GM21381 (cell line): ENCODE measurements around the gene ABTB2.

ENCODE experiments used
- ATAC-seq: cut with Tn5 transposase; IDR thresholded peaks from one replicate; pipeline ENCODE4 v1.9.1; 2021; ENCODE audit warnings: mild to moderate bottlenecking, moderate library complexity; ENCODE audit not compliant: unreplicated experiment

Gene ABTB2

DNA sequence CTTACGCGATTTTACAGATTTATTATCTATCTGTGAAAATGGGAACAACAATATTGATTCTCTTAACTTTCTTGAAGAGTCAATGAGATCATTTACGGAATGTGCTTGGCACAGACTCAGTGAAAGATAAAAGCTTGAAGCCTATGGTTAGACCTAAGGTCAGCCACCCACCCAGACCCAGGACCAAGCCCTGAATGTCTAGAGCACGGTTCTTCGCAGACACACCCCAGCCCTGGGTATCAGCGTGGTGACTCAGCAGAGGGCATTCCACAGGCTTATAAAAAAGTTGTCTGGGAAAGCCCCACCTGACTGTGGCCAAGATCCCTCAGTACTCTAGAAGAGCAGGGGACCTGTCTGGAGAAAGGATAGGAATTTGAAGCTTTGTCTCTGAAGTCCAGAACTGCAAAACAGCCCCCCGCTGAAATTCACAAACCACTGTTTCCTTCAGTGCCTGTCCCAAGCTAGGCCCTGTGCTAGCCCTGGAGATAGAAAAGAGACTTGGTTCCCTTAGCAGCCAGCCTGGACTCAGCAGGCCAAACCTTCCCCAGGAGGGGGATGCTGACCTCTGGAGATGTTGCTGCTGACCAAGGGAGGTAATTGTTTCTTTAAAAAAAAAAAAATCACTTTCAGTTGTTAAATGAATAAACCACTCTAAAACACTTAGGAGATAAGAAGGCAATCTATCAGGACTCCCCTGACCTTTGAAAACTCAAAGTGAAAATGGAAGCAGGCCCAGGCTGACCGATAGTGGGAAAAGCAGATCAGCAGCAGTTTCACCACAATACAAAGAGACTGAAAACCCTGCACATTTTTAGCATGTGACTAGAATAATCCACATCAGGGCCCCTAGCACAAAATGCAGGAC is 114.0 kb downstream of the ABTB2 start:
- ATAC-seq, result peak; percentile 77

DNA sequence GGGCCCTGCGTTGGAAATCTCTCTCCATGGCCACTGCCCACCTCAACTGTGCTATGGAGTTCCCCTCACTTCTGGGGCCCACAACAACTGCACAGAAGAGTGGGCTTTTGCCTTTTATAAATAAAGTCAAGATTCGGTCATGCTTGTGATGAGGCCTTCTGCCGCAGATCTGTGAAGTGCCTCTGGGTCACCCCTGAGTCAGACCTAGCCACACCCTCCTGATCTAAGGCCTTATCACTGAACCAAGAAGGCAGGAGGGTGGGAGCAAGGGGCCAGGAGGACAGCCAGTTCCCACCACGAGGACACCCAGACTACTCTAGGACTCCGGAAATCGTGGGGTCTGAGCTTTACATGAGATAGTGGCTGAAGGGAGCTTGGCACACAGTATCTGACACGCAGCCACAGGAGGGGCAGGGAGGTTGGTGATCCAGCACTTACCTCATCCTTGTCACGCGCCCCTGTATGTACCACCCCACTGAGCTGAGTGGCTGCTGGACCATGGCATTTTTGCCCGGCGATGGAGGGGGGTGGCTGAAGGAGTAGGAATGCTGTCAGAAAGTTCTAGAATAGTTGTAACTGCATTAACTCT is 115.7 kb downstream of the ABTB2 start:
- ATAC-seq, result no peak

DNA sequence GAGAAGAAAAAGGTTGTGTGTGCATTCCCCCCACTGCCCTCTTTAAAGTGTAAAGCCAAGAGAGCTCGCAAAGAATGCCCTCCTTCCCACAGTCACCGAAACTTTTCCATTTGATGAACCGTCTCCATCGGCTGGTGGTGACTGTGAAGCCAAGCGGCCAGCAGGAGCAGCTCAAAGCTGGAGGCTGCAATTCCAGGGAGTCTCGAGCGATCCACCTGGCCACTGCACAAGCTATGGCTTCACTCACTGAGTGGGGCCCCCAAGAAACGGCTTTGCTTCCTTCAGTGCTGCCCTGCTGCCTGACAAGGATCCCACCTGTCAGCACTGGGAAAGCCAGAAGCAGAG is 117.7 kb downstream of the ABTB2 start:
- no peak for ATAC-seq

DNA sequence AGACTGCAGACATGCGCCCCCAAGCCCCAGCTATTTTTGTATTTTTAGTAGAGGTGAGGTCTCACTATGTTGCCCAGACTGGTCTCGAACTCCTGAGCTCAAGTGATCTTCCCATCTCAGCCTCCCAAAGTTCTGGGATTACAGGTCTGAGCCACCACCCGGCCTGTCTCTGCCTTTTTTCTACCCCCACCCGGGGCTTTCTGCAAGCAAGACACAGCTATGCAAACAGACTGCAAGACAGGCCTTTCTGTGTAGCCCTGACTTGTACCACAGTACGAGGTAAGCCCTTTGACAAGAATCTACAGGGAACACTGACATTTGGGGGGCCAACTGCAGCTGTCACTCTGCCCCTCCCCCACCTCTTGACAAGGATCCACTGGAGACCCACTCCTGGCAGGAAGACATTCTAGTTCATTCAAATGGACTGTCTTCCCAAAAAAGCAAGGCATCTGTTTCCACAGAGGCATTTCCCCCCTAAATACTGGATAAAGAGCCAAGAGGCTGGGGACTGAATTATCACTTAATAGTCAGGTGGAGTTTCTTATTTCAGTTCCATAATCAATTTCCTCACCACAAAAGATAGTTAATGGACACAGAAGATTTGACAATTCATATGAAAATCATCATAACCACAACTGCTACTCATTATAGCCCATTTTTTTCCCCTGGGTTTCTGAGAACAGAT is 118.2 kb downstream of the ABTB2 start:
- ATAC-seq, result no peak

DNA sequence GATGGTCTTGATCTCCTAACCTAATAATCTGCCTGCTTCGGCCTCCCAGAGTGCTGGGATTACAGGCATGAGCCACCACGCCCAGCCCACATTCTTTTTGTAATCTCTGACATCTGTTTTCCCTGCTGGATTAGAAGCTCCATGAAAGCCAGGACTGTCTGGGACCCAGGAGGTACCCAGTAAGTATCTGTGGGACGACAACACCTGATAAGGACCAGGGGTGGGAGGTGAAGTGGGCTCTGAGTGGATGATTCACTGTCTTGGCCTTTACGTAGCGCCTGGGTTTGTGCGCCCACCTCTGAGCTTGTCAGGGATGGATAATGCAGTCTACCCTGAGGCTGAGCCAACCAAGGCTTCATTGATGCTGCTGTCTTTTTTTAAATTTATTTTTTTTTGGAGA is 118.8 kb downstream of the ABTB2 start:
- no peak for ATAC-seq

DNA sequence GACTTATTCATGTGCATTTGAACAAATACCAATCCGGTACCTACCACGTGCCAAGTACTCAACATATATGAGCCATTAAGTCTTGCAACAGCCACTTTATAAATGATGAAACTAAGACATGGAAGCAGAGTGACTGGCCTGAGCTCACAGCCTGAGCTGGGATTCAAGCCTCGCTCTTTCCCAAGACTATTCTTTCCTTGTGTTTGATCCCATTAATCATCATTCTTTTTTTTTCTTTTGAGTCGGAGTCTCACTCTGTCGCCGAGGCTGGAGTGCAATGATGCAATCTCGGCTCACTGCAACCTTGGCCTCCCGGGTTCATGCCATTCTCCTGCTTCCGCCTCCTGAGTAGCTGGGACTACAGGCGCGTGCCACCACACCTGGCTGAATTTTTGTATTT is 119.3 kb downstream of the ABTB2 start:
- no peak for ATAC-seq

DNA sequence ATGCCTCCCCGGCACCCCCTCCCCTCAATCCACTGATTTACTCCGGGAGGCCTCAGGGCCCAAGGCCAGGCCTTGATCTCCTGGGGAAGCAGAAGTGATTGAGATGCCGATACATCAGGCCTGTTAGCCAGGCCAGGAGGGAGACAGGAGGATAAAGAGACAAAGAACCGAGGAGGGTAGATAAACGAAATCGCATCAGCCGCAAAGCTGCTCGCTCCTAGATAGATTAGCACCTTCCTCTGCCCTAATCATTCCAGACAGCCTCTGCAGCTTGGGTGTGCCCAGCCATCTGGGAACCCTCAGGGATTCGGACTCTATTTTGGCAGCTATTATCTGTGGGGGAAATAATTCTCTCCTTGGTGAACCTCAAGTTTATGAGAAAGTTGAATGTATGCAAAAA is 121.2 kb downstream of the ABTB2 start:
- no peak for ATAC-seq

DNA sequence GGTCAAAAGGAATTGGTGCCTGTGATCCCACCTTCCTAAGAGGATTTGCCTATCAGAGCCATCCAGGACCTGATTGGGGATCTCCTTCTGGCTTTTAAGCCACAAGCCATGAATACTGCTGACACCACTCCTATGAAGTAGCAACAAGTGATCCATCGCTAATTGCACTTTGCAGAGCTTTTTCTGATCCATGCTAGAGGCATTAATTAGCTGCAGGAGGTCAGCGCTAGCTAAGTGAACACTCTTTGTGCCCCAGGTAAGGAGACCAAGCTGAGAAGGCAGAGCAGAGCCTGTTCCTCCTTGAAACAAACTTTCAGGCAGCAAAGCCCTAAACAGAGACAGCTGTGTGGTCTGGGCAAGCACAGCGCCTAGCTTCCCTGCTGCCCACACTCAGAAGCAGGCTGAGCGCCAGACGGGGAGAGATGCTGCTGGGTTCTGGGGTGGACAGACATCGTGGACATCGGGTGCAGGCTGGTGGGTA is 122.2 kb downstream of the ABTB2 start:
- no peak for ATAC-seq

DNA sequence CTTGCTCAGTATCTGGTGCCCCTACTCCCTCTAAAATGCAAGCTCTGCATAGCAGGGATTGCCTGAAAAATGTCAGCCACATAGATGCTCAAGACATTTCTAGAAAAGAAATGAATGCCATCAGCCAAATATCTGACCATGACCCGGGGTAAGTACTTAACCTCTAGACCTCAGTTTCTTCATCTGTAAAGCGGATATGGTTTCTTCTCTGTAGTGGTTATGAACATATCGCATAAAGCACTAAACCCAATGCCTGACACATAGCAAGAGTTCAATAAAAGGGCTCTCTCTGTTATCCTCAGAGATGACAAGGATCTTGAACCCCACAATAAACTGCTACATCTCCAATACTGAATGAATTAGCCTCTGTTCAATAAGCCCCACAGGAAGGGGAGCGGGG is 122.6 kb downstream of the ABTB2 start:
- ATAC-seq, result peak; percentile 34

DNA sequence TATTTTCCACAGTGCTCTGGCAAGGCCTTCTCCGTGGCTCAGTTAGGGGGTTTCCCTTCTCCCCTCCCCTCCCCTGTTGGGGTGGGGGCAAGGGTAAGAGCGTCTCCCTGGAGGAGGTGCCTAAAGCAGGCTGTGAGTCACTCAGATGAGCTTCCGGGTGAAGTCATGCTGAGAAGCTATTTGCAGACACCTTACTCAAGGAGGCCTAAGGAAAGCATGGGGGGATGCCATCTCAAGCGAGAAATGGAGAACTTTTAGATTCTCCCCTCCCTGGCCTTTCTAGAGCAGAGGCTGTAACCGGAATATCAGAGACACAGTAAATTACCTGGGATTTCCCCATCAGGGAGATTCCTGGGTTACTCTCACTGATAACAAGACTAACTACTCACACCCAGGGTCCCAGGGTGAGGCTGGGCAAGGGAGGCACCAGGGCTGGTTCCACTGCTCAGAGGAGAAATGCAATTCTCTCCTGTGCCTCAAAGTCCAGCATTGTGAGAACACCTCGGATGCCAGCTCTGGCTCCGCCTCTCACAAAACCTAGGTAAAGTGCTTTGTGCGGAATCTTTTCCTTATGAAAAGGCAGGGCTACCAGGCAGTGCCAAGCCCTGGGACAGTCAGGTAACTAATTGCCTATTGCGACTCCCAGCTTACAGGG is 123.6 kb downstream of the ABTB2 start:
- ATAC-seq, result peak; percentile 65

DNA sequence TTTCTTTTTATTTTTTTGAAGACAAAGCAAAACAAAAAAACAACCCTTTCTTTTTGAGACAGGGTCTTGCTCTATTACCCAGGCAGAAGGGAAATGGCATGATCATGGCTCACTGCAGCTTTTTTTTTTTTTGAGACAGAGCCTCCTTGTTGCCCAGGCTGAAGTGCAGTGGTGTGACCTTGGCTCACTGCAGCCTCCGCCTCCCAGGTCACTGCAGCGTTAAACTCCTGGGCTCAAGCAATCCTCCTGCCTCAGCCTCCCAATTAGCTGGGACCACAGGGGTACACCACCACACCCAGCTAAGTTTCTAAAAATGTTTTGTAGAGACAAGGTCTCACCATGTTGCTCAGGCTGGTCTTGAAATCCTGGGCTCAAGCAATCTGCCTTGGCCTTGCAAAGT is 124.6 kb downstream of the ABTB2 start:
- no peak for ATAC-seq

DNA sequence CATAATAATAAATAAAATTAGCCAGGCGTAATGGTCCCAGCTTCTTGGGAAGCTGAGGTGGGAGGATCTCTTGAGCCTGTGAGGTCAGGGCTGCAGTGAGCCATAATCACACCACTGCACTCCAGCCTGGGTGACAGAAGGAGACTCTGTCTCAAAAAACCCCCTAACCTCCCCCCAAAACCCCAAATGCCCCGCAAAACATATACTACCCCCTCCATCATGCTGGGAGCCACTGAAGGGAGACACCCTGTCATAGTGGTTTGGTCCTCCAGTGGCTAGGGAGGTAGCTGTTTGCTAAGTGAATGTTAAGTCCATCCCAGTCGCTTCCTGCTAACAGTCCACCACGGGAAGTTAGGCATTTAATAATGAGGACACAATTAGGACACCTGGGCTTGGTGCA is 125.0 kb downstream of the ABTB2 start:
- ATAC-seq, result no peak

DNA sequence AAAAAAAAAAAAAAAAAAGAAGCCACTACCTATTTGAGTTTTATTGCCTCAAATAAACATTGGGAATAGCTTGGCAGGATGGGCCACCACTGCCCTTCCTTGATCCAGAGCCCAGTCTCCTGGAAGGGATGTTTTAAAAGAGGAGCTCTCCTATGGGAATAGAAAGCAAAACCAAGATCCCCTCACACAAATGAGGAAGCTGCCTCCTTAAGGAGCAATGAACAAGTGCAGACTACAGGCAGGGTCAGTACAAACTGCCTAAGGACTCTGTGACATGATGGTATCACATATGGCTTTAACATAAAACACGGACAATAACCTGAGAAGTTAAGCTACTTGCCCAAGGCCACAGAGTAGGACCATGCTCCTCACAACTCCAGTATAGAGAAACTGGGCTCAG is 131.6 kb downstream of the ABTB2 start:
- no peak for ATAC-seq

DNA sequence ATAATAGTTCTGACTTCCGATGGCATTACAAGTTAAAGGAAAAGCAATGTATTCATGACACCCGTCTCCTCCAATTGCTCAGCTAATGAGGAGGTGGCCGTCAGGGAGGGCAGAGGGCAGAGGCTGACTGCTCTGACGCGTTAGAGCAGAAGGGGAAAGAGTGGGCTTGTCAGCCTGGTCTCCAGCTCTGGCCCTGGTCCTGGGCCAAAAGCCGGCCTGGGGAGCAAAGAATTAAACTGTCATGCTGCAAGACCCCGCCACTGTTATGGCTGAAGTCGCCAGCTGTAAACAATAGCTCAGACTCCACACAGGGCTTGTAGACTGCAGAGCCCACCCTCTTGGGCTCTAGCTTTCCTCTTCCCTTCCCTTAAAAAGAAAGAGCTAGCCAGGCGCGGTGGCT is 132.7 kb downstream of the ABTB2 start:
- ATAC-seq, result no peak

DNA sequence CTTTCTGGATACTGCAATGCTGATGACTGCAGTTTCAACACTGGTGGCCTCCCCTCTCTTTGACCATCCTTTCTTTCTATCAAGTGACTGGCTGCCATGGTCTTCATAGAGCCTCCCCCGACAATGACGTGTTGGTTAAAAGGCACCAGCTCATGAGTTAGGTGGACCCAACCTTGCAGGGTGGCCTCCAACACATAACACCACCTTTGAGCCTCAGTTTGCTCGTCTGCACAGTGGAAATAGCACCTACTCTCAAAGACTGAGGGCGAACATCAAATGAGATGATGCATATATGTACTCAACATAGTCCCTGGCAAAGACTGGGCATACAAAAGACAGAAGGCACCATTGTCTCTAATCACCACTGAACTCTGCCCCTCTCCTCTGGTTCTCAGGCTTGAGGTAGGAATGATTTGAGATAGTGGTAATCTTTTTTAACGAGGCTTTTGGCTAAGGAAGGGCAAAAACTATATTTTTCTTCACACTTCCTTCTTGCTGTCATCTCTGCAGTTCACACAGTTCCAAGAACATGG is 133.3 kb downstream of the ABTB2 start:
- no peak for ATAC-seq

DNA sequence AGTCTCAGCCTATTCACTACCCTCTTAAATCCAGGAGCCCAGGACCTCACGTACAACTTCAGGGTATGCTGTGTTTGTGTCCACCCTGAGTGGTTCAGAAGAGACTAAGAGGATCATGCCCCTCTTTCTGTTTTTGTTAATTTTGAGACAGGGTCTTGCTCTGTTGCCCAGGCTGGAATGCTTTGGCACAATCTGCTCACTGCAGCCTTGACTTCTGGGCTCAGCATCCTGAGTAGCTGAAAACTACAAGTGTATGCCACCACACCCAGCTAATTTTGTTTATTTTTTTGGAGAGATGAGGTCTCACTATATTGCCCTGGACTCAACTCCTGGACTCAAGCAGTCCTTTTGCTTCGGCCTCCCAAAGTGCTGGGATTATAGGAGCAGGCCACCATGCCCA is 133.9 kb downstream of the ABTB2 start:
- no peak for ATAC-seq

DNA sequence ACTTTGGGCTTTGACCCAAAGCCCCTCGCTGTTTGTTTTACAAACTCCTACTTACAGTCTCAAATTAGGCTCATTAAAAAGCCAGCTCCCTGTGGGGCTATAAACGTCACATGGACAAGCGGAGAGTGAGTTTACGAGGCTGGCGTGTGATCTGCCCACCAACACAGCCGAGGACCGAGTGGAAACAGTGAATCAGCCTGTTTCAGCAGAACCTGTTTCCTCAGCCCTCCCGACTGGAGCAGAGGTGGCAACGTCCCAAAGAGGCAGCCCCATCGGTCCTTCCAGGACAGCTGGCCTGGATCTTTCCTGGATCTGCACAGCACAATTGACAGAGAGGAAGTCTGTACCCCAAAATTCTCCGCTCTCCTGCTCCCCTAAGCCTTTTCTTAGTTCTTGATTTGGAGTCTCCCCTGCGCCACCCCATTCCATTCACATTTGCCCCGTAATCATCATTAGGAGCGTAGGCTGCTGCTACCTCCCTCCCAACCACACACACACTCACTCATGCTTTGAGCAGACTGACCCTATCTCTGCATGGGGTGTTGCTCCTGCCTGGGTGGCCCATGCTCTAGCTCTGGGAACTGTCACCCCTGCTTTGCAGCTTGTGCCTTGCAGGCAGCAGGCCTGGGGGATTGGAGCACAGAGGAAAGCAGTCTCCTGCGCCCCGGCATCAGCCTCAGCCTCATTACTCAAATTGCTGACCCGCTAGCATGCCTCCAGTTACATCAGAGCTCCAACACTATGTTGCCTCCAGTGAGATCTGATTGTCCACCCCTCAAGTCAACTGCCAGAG is 134.6 kb downstream of the ABTB2 start:
- ATAC-seq, result no peak

DNA sequence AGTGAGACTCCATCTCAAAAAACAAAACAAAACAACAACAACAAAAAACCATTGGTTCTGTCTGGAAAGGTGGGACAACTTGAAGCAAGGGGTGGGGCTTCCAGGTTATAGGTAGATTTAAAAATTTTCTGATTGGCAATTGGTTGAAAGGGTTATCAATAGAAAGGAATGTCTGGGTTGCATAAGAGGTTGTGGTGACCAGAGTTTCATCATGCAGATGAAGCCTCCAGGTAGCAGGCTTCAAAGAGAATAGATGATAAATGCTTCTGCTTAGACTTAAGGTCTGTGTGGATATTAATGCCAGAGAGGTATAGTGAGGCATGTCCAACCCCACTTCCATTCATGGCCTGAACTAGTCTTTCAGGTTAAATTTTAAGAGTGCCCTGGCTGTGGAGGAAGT is 135.8 kb downstream of the ABTB2 start:
- ATAC-seq, result no peak

DNA sequence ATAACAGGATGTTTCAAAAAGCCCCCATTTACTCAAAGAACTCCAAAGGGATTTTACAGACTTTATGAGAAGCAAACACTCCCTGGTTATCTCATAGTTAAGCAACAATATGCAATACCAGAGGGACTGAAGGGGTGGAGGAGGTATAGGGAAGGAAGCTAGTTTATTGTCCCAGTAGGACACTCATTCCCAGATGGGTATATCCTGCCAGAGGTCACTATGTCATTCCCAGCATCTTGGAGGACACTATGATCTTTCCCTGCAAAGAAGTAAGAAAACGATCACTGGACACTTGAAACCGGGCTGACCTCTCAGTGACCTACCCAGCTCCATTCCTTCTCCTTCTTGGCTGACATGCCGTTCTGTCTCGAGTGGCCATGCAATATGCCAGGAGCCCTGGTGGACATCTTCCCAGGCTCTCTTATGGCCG is 137.9 kb downstream of the ABTB2 start:
- ATAC-seq, result no peak

DNA sequence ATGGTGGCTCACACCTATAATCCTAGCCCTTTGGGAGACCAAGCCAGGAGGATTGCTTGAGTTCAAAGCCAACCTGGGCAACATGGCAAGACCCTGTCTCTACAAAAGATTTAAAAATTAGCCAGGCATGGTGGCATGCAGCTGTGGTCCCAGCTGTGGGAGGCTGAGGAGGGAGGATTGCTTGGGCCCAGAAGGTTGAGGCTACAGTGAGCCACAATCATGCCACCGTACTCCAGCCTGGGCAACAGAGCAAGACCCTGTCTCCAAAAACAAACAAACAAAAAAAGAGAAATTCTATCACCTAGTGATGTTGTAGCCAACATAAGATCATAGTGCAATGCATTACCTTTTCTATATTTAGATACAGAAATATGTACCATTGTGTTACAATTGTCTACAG is 138.5 kb downstream of the ABTB2 start:
- no peak for ATAC-seq
